ENCODE measurements around the gene TJP3. TPM values are rescaled to one million over a fixed set of nuclear protein-coding genes. Genes with fewer than 3 reads are reported as not detected.
A peak's percentile ranks its signal among the peaks of the same experiment; 100 is the strongest.

Gene TJP3
- total and polyA plus RNA-seq, 10 of the 15 experiments (the other 5 are each of a cell fraction or from before 2014, with no cell fraction given): 0.04 to 1.2 (median 0.29) TPM; not detected in 6

DNA sequence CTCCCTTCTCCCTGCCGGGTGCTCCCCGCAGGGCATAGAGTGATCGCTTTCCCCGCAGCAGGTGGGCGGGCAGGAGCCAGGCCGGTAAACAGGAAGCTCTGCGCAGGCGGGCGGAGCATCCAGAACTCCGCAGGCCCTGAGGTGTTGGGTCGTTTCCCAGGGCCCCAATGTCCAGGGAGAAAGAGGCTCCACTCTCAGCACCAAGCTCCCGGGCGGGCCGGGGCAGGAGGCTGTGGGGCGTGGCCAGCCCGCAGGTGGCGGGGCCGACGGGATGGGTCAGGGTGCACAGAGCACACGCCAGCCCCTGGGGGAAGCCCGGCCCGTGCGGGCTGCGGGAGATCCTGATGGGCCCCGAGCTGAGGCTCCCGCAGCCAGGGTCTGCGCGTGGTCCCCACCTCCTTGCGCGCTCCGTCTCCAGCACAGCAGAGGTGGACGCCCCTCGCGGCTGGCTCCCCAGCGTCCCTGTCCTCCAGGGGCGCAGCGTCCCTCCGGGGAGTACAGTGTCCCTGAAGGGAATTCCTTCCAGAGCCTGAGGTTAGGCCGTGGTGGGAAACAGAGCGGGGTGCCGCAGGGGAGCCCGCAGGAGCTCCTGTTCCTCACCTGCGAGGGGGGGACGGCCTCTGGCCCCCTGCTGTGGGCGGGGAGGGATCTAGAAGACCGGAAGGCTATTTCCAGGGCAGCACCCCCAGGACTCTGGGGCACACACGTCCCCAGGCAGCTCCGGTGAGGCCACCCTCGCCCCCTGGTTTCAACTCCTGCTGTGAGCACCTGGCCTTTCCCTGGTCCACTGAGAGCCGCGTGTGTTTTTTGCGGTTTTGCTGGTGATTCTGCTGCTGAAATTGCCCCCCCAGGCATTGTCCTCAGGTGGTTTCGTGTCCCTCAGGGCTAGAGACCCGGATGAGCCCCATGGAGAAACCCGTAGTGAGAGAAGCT is 20.1 kb upstream of the TJP3 start (continued):
- TF ChIP-seq TBL1XR1 (IDR thresholded peaks at IDR 0.05; ENCODE audit: low read depth, low read length) (no peak), NR2F1 (conservative IDR thresholded peaks at IDR 0.05) (0 out of 2 replicates have a peak, but pooled peaks have one; percentile 23), NR2C2 (IDR thresholded peaks at IDR 0.05; ENCODE audit: borderline replicate concordance, control insufficient read depth, insufficient read length, low read depth) (no peak), EGR1 (IDR thresholded peaks at IDR 0.05; ENCODE audit: borderline replicate concordance in 1 of 2, low read depth in 2 of 2, low read length in 2 of 2) (peak in 1 of 2 experiments; percentile 60; a peak in 1 of 3 replicates), BMI1 (IDR thresholded peaks at IDR 0.05; ENCODE audit: borderline replicate concordance) (no peak), SUPT20H (IDR thresholded peaks at IDR 0.05; ENCODE audit: borderline replicate concordance, control insufficient read depth, low read depth, low read length) (no peak), TCF7 (IDR thresholded peaks at IDR 0.05; ENCODE audit: borderline replicate concordance) (no peak), RUNX3 (IDR thresholded peaks at IDR 0.05; ENCODE audit: low read length) (peak; percentile 90), ZNF622 (IDR thresholded peaks at IDR 0.05) (no peak), SMAD1 (IDR thresholded peaks at IDR 0.05; ENCODE audit: low read depth, partially characterized antibody) (no peak), ESRRA (IDR thresholded peaks at IDR 0.05; ENCODE audit: low read length) (no peak)
- TF ChIP-seq, protein P1, sequence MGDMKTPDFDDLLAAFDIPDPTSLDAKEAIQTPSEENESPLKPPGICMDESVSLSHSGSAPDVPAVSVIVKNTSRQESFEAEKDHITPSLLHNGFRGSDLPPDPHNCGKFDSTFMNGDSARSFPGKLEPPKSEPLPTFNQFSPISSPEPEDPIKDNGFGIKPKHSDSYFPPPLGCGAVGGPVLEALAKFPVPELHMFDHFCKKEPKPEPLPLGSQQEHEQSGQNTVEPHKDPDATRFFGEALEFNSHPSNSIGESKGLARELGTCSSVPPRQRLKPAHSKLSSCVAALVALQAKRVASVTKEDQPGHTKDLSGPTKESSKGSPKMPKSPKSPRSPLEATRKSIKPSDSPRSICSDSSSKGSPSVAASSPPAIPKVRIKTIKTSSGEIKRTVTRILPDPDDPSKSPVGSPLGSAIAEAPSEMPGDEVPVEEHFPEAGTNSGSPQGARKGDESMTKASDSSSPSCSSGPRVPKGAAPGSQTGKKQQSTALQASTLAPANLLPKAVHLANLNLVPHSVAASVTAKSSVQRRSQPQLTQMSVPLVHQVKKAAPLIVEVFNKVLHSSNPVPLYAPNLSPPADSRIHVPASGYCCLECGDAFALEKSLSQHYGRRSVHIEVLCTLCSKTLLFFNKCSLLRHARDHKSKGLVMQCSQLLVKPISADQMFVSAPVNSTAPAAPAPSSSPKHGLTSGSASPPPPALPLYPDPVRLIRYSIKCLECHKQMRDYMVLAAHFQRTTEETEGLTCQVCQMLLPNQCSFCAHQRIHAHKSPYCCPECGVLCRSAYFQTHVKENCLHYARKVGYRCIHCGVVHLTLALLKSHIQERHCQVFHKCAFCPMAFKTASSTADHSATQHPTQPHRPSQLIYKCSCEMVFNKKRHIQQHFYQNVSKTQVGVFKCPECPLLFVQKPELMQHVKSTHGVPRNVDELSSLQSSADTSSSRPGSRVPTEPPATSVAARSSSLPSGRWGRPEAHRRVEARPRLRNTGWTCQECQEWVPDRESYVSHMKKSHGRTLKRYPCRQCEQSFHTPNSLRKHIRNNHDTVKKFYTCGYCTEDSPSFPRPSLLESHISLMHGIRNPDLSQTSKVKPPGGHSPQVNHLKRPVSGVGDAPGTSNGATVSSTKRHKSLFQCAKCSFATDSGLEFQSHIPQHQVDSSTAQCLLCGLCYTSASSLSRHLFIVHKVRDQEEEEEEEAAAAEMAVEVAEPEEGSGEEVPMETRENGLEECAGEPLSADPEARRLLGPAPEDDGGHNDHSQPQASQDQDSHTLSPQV (IDR thresholded peaks at IDR 0.05): no peak
- TF ChIP-seq, protein P2, sequence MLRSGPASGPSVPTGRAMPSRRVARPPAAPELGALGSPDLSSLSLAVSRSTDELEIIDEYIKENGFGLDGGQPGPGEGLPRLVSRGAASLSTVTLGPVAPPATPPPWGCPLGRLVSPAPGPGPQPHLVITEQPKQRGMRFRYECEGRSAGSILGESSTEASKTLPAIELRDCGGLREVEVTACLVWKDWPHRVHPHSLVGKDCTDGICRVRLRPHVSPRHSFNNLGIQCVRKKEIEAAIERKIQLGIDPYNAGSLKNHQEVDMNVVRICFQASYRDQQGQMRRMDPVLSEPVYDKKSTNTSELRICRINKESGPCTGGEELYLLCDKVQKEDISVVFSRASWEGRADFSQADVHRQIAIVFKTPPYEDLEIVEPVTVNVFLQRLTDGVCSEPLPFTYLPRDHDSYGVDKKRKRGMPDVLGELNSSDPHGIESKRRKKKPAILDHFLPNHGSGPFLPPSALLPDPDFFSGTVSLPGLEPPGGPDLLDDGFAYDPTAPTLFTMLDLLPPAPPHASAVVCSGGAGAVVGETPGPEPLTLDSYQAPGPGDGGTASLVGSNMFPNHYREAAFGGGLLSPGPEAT (IDR thresholded peaks at IDR 0.05; ENCODE audit: low read depth): no peak
- TF ChIP-seq, protein P3, sequence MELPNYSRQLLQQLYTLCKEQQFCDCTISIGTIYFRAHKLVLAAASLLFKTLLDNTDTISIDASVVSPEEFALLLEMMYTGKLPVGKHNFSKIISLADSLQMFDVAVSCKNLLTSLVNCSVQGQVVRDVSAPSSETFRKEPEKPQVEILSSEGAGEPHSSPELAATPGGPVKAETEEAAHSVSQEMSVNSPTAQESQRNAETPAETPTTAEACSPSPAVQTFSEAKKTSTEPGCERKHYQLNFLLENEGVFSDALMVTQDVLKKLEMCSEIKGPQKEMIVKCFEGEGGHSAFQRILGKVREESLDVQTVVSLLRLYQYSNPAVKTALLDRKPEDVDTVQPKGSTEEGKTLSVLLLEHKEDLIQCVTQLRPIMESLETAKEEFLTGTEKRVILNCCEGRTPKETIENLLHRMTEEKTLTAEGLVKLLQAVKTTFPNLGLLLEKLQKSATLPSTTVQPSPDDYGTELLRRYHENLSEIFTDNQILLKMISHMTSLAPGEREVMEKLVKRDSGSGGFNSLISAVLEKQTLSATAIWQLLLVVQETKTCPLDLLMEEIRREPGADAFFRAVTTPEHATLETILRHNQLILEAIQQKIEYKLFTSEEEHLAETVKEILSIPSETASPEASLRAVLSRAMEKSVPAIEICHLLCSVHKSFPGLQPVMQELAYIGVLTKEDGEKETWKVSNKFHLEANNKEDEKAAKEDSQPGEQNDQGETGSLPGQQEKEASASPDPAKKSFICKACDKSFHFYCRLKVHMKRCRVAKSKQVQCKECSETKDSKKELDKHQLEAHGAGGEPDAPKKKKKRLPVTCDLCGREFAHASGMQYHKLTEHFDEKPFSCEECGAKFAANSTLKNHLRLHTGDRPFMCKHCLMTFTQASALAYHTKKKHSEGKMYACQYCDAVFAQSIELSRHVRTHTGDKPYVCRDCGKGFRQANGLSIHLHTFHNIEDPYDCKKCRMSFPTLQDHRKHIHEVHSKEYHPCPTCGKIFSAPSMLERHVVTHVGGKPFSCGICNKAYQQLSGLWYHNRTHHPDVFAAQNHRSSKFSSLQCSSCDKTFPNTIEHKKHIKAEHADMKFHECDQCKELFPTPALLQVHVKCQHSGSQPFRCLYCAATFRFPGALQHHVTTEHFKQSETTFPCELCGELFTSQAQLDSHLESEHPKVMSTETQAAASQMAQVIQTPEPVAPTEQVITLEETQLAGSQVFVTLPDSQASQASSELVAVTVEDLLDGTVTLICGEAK (IDR thresholded peaks at IDR 0.05; ENCODE audit: borderline replicate concordance): no peak
- TF ChIP-seq, protein P4, sequence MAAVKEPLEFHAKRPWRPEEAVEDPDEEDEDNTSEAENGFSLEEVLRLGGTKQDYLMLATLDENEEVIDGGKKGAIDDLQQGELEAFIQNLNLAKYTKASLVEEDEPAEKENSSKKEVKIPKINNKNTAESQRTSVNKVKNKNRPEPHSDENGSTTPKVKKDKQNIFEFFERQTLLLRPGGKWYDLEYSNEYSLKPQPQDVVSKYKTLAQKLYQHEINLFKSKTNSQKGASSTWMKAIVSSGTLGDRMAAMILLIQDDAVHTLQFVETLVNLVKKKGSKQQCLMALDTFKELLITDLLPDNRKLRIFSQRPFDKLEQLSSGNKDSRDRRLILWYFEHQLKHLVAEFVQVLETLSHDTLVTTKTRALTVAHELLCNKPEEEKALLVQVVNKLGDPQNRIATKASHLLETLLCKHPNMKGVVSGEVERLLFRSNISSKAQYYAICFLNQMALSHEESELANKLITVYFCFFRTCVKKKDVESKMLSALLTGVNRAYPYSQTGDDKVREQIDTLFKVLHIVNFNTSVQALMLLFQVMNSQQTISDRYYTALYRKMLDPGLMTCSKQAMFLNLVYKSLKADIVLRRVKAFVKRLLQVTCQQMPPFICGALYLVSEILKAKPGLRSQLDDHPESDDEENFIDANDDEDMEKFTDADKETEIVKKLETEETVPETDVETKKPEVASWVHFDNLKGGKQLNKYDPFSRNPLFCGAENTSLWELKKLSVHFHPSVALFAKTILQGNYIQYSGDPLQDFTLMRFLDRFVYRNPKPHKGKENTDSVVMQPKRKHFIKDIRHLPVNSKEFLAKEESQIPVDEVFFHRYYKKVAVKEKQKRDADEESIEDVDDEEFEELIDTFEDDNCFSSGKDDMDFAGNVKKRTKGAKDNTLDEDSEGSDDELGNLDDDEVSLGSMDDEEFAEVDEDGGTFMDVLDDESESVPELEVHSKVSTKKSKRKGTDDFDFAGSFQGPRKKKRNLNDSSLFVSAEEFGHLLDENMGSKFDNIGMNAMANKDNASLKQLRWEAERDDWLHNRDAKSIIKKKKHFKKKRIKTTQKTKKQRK (IDR thresholded peaks at IDR 0.05; ENCODE audit: low read depth, low read length): no peak

Measured in GM12878 (cell line).